CD4-positive, alpha-beta memory T cell (primary cell): ENCODE data around the gene ZNF544. TPM values are rescaled to one million over a fixed set of nuclear protein-coding genes. Genes with fewer than 3 reads are reported as not detected.

Source experiments
- CTCF ChIA-PET: fragments of 350-600 bp; sonication (Branson Sonifier 250); formaldehyde crosslinking; loops from one replicate; lab custom pipeline; 2021; ENCODE audit warnings: inconsistent platforms; ENCODE audit not compliant: partially characterized antibody; lab: Charles Lee
- POLR2A ChIA-PET: fragments of 350-600 bp; sonication (Branson Sonifier 250); formaldehyde crosslinking; loops from one replicate; lab custom pipeline; 2021; ENCODE audit not compliant: partially characterized antibody; lab: Charles Lee
- DNase-seq, 5 donors: peaks; one replicate each; pipeline versions ENCODE4 v3.0.0 to v3.0.0-alpha.2; 2020 to 2022; ENCODE audit warnings: mixed read lengths in 1 of 5
- H3K27ac ChIP-seq: one replicate; pipeline ENCODE4 v1.7.0; 2013; ENCODE audit warnings: low read depth, low read length
- H3K27me3 ChIP-seq: 2 replicates; pipeline ENCODE4 v1.7.0; 2013; ENCODE audit warnings: mild to moderate bottlenecking, low read length, moderate library complexity; ENCODE audit not compliant: insufficient read depth
- H3K36me3 ChIP-seq: 2 replicates; pipeline ENCODE4 v1.7.0; 2013; ENCODE audit warnings: mild to moderate bottlenecking, low read length, moderate library complexity; ENCODE audit not compliant: insufficient read depth
- H3K4me1 ChIP-seq: 2 replicates; pipeline ENCODE4 v1.7.0; 2013; ENCODE audit warnings: mild to moderate bottlenecking, low read length, moderate library complexity; ENCODE audit not compliant: insufficient read depth
- H3K4me3 ChIP-seq, 2 donors: one replicate each; pipeline ENCODE4 v1.7.0; 2013; ENCODE audit warnings: low read length in 2 of 2, mild to moderate bottlenecking in 1 of 2
- H3K9me3 ChIP-seq, 2 donors: one replicate each; pipeline ENCODE4 v1.7.0; 2013; ENCODE audit warnings: low read length in 2 of 2, control low read depth in 1 of 2; ENCODE audit not compliant: control insufficient read depth in 1 of 2
- H3K27ac Mint-ChIP-seq, 7 donors: one replicate each; pipeline ENCODE4 v1.8.0; 2020 to 2021; ENCODE audit warnings: mixed read lengths in 7 of 7, mild to moderate bottlenecking in 6 of 7, inconsistent platforms in 3 of 7, moderate library complexity in 3 of 7
- H3K27me3 Mint-ChIP-seq, 2 donors: one replicate each; pipeline ENCODE4 v1.8.0; 2020 to 2021; ENCODE audit warnings: mixed read lengths in 2 of 2
- H3K36me3 Mint-ChIP-seq, 2 donors: one replicate each; pipeline ENCODE4 v1.8.0; 2020 to 2021; ENCODE audit warnings: mixed read lengths in 2 of 2, inconsistent platforms in 1 of 2, mild to moderate bottlenecking in 1 of 2
- H3K4me1 Mint-ChIP-seq, 4 donors: one replicate each; pipeline ENCODE4 v1.8.0; 2020 to 2021; ENCODE audit warnings: mixed read lengths in 4 of 4, mild to moderate bottlenecking in 1 of 4
- H3K4me3 Mint-ChIP-seq, 8 donors: one replicate each; pipeline ENCODE4 v1.8.0; 2020 to 2021; ENCODE audit warnings: mixed read lengths in 8 of 8, mild to moderate bottlenecking in 7 of 8, moderate library complexity in 6 of 8, inconsistent platforms in 3 of 8
- H3K9me3 Mint-ChIP-seq, 8 donors: one replicate each; pipeline ENCODE4 v1.8.0; 2020 to 2021; ENCODE audit warnings: mixed read lengths in 8 of 8, mild to moderate bottlenecking in 5 of 8, inconsistent platforms in 3 of 8, moderate library complexity in 1 of 8
- intact Hi-C: fragments of 100-400 bp; cut with micrococcal nuclease; formaldehyde crosslinking; loops from one replicate; pipeline ENCODE4 v1.15.1; 2023
- polyA plus RNA-seq, 2 donors: library from polyadenylated mRNA; unstranded; fragments of 300-500 nt; fragmentation: Illumina TruSeq; gene quantifications; one replicate each; pipeline ENCODE4 v1.2.3, GENCODE V29; 2021
- total RNA-seq, 2 experiments: library from RNA; stranded (reverse); gene quantifications; one replicate each; pipeline ENCODE4 v1.2.3, GENCODE V29; 2021

The ZNF544 gene
- total and polyA plus RNA-seq, 4 experiments from 2014 or later = 13.7 to 67.6 (median 43.2) TPM

- no peak overlapping the region for H3K27ac Mint-ChIP-seq
- POLR2A ChIA-PET = interaction anchor here (2.2 kb wide), 1 partner anchor 13 kb away, joined by 7 read pairs; no protein-coding TSS in a partner anchor
- Histone ChIP-seq H3K36me3 (peaks cover 64% of the 10 kb centered on the region), H3K27me3 (no peaks in the 10 kb centered on the region), H3K27ac (no peak overlapping the region), H3K4me3 (peak overlapping the region in 1 of 2 donors; percentile 0), H3K4me1 (no peaks in the 10 kb centered on the region), H3K9me3 (peaks cover 32 to 76% of the 10 kb centered on the region in 2 donors)
- H3K9me3 Mint-ChIP-seq = peaks cover 3 to 96% (median 89%) of the 10 kb centered on the region in 8 donors
- CTCF ChIA-PET = no interaction called here
- DNase-seq = peak in 4 of 5 donors; percentile 9 to 18 (median 13)
- H3K4me1 Mint-ChIP-seq = peaks cover 0 to 3% (median 0%) of the 10 kb centered on the region in 4 donors
- peak overlapping the region in 2 of 8 donors; percentile 20 to 25 for H3K4me3 Mint-ChIP-seq
- intact Hi-C loops = no loop called here
- H3K36me3 Mint-ChIP-seq = peaks cover 74 to 81% of the 10 kb centered on the region in 2 donors
- H3K27me3 Mint-ChIP-seq = no peaks in the 10 kb centered on the region
These were observed 31.7 kb upstream of the ZNF544 start for GRCh38 chr19:58196901-58197616.

GRCh38 chr19:58203814-58204475 is 24.8 kb upstream of the ZNF544 start:
- no peak overlapping the region for H3K27ac Mint-ChIP-seq
- ChIA-PET CTCF (no interaction called here), POLR2A (interaction anchor here (2.4 to 3.1 kb wide), 2 partner anchors 21 kb away, joined by 10 read pairs; partner anchors contain the start of gene ZNF274)
- Histone ChIP-seq H3K9me3 (peaks cover 34 to 90% of the 10 kb centered on the region in 2 donors), H3K4me3 (no peak overlapping the region), H3K36me3 (peaks cover 57% of the 10 kb centered on the region), H3K27ac (no peak overlapping the region), H3K4me1 (no peaks in the 10 kb centered on the region), H3K27me3 (no peaks in the 10 kb centered on the region)
- H3K36me3 Mint-ChIP-seq = peaks cover 81 to 82% of the 10 kb centered on the region in 2 donors
- H3K27me3 Mint-ChIP-seq = no peaks in the 10 kb centered on the region
- intact Hi-C loops = no loop called here
- peaks cover 0 to 5% (median under 1%) of the 10 kb centered on the region in 4 donors for H3K4me1 Mint-ChIP-seq
- peaks cover 2 to 99% (median 94%) of the 10 kb centered on the region in 8 donors for H3K9me3 Mint-ChIP-seq
- no peak for DNase-seq
- H3K4me3 Mint-ChIP-seq = no peak overlapping the region

- CTCF ChIA-PET = no interaction called here
- no peaks in the 10 kb centered on the region for H3K4me1 ChIP-seq
- H3K27ac ChIP-seq = no peak overlapping the region
- POLR2A ChIA-PET = interaction anchor here (3.1 kb wide), 1 partner anchor 21 kb away, joined by 10 read pairs; the partner anchor contains the start of gene ZNF274
- Mint-ChIP-seq H3K4me1 (peaks cover 0 to 5% (median 1%) of the 10 kb centered on the region in 4 donors), H3K27ac (no peak overlapping the region), H3K36me3 (peaks cover 83 to 85% of the 10 kb centered on the region in 2 donors), H3K9me3 (peaks cover 2 to 99% (median 95%) of the 10 kb centered on the region in 8 donors), H3K4me3 (peak overlapping the region in 1 of 8 donors; percentile 61), H3K27me3 (no peaks in the 10 kb centered on the region)
- peaks cover 34 to 90% of the 10 kb centered on the region in 2 donors for H3K9me3 ChIP-seq
- H3K27me3 ChIP-seq = no peaks in the 10 kb centered on the region
- H3K4me3 ChIP-seq = peak overlapping the region in 1 of 2 donors; percentile 8
- peaks cover 63% of the 10 kb centered on the region for H3K36me3 ChIP-seq
- intact Hi-C loops = no loop called here
- no peak for DNase-seq
These were observed 24.1 kb upstream of the ZNF544 start for GRCh38 chr19:58204566-58204965.

GRCh38 chr19:58209577-58209976 is 19.1 kb upstream of the ZNF544 start:
- H3K36me3 Mint-ChIP-seq = peaks cover 88 to 93% of the 10 kb centered on the region in 2 donors
- H3K27ac ChIP-seq = no peak overlapping the region
- peaks cover 0 to 5% (median under 1%) of the 10 kb centered on the region in 4 donors for H3K4me1 Mint-ChIP-seq

GRCh38 chr19:58212336-58213074 is 16.2 kb upstream of the ZNF544 start:
- Histone ChIP-seq H3K4me3 (no peak overlapping the region), H3K4me1 (no peaks in the 10 kb centered on the region), H3K27ac (no peak overlapping the region), H3K27me3 (no peaks in the 10 kb centered on the region), H3K36me3 (peaks cover 54% of the 10 kb centered on the region), H3K9me3 (peaks cover 23 to 85% of the 10 kb centered on the region in 2 donors)
- Mint-ChIP-seq H3K9me3 (peaks cover 0 to 97% (median 89%) of the 10 kb centered on the region in 8 donors), H3K4me3 (no peak overlapping the region), H3K36me3 (peaks cover 60 to 64% of the 10 kb centered on the region in 2 donors), H3K27me3 (no peaks in the 10 kb centered on the region), H3K27ac (no peak overlapping the region), H3K4me1 (peaks cover 0 to 1% (median 0%) of the 10 kb centered on the region in 4 donors)
- no peak for DNase-seq
- ChIA-PET POLR2A (interaction anchor here (1.1 to 1.4 kb wide), 2 partner anchors 16 to 29 kb away, joined by 5 to 6 read pairs; partner anchors contain the start of genes ZNF274 and ZNF544), CTCF (interaction anchor here (0.5 to 1.3 kb wide), 2 partner anchors 94 to 276 kb away, joined by 3 read pairs; no protein-coding TSS in a partner anchor)
- intact Hi-C loops = no loop called here

More at GRCh38 chr19:58209577-58209976, 19.1 kb upstream of the ZNF544 start:
- Mint-ChIP-seq H3K27me3 (no peaks in the 10 kb centered on the region), H3K9me3 (peaks cover 2 to 100% (median 96%) of the 10 kb centered on the region in 8 donors), H3K4me3 (no peak overlapping the region), H3K27ac (no peak overlapping the region)
- Histone ChIP-seq H3K27me3 (no peaks in the 10 kb centered on the region), H3K9me3 (peaks cover 43 to 95% of the 10 kb centered on the region in 2 donors), H3K4me3 (no peak overlapping the region), H3K4me1 (no peaks in the 10 kb centered on the region), H3K36me3 (peaks cover 80% of the 10 kb centered on the region)
- POLR2A ChIA-PET = no interaction called here
- intact Hi-C loops = no loop called here
- CTCF ChIA-PET = no interaction called here
- no peak for DNase-seq

GRCh38 chr19:58213075-58213369 is 15.7 kb upstream of the ZNF544 start:
- intact Hi-C loops = no loop called here
- H3K36me3 Mint-ChIP-seq = peaks cover 55 to 58% of the 10 kb centered on the region in 2 donors
- CTCF ChIA-PET = interaction anchor here (0.5 to 1.3 kb wide), 2 partner anchors 93 to 275 kb away, joined by 3 read pairs; no protein-coding TSS in a partner anchor
- no peaks in the 10 kb centered on the region for H3K27me3 ChIP-seq
- no peak overlapping the region for H3K4me3 ChIP-seq
- peaks cover 0 to 1% (median 0%) of the 10 kb centered on the region in 4 donors for H3K4me1 Mint-ChIP-seq
- POLR2A ChIA-PET = interaction anchor here (1.1 kb wide), 1 partner anchor 15 kb away, joined by 5 read pairs; the partner anchor contains the start of gene ZNF544
- no peak overlapping the region for H3K27ac Mint-ChIP-seq
- peaks cover 49% of the 10 kb centered on the region for H3K36me3 ChIP-seq
- H3K9me3 Mint-ChIP-seq = peaks cover 0 to 97% (median 89%) of the 10 kb centered on the region in 8 donors
- H3K27ac ChIP-seq = no peak overlapping the region
- no peak for DNase-seq
- peaks cover 23 to 84% of the 10 kb centered on the region in 2 donors for H3K9me3 ChIP-seq
- H3K4me3 Mint-ChIP-seq = no peak overlapping the region
- no peaks in the 10 kb centered on the region for H3K4me1 ChIP-seq
- no peaks in the 10 kb centered on the region for H3K27me3 Mint-ChIP-seq
